Superior temporal gyrus (tissue), 1 donor: ENCODE measurements around the gene TMEM150A.
"Not testable (repeated sequence)": the region's sequence is repeated elsewhere in the genome, so short reads cannot be mapped to it uniquely, and the experiment has no call there.

Experiments
- DNase-seq: peaks from one replicate; pipeline ENCODE4 v3.0.0-alpha.2; 2016; ENCODE audit errors: extremely low spot score

The TMEM150A gene

GRCh38 chr2:85593023-85593422 lies 9.5 kb downstream of the TMEM150A start:
- no peak for DNase-seq

GRCh38 chr2:85592299-85592698 lies 10.2 kb downstream of the TMEM150A start:
- DNase-seq: not testable (repeated sequence)

GRCh38 chr2:85591563-85591962 lies 10.9 kb downstream of the TMEM150A start:
- no peak for DNase-seq

GRCh38 chr2:85590950-85591349 lies 11.5 kb downstream of the TMEM150A start:
- DNase-seq: no peak

GRCh38 chr2:85589982-85590791 lies 12.3 kb downstream of the TMEM150A start:
- DNase-seq: no peak

GRCh38 chr2:85589181-85589580 lies 13.3 kb downstream of the TMEM150A start:
- DNase-seq: no peak

- no peak for DNase-seq
These were observed 13.9 kb downstream of the TMEM150A start for GRCh38 chr2:85588645-85589044.

GRCh38 chr2:85588236-85588635 lies 14.3 kb downstream of the TMEM150A start:
- DNase-seq: no peak

- no peak for DNase-seq
These were observed 16.8 kb downstream of the TMEM150A start for GRCh38 chr2:85585781-85586105.

GRCh38 chr2:85584857-85585780 lies 17.4 kb downstream of the TMEM150A start:
- no peak for DNase-seq

- DNase-seq: no peak
These were observed 18.1 kb downstream of the TMEM150A start, which contains the start of gene VAMP5 for GRCh38 chr2:85584354-85584856. Gene VAMP5 (plus strand): TSS chr2:85584431. CDS start chr2:85584491, 60 bp downstream.

- DNase-seq: no peak
These were observed 18.7 kb downstream of the TMEM150A start for GRCh38 chr2:85583667-85584353.

- no peak for DNase-seq
These were observed 20.0 kb downstream of the TMEM150A start for GRCh38 chr2:85582492-85582891.

- no peak for DNase-seq
These were observed 22.3 kb downstream of the TMEM150A start for GRCh38 chr2:85580206-85580605.

- DNase-seq: no peak
These were observed 23.1 kb downstream of the TMEM150A start for GRCh38 chr2:85579266-85579935.

GRCh38 chr2:85578243-85579180 lies 24.0 kb downstream of the TMEM150A start:
- no peak for DNase-seq

- DNase-seq: no peak
These were observed 24.9 kb downstream of the TMEM150A start, which contains the start of gene VAMP8 for GRCh38 chr2:85577386-85578242. Gene VAMP8 (plus strand): TSS chr2:85577586. CDS start chr2:85577647, 61 bp downstream.

- no peak for DNase-seq
These were observed 25.5 kb downstream of the TMEM150A start for GRCh38 chr2:85577063-85577385.

- DNase-seq: no peak
These were observed 26.8 kb downstream of the TMEM150A start for GRCh38 chr2:85575739-85576138.
